ENCODE measurements around the gene MAPK1. TPM values are rescaled to one million over a fixed set of nuclear protein-coding genes. Genes with fewer than 3 reads are reported as not detected.
"Not testable (repeated sequence)": the region's sequence is repeated elsewhere in the genome, so short reads cannot be mapped to it uniquely, and the experiment has no call there.

The MAPK1 gene
- total RNA-seq, 1 donor: 46.3 TPM

DNA sequence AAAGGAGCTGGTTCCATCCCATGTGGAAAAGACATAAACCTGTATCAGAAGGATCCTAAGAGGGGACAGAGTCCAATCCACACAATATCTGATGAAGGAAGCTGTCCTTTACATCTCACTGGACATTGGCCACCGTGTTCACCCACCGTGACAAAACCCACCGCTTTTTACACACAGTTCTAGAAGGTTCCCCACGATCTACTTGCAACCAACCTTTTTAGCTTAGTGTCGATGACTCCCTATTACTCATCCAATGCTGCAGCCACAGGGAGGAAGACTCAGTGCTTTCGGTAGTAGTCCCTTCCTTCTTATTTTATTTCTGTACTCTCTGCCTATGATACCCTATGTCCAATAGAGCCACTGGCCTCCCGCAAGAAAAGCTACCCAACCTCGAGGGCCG lies 65.4 kb downstream of the MAPK1 start:
- Histone ChIP-seq H2AFZ (ENCODE audit: low read length) (no peak overlapping the region), H3K4me2 (ENCODE audit: insufficient read depth, low read length) (no peak overlapping the region), H3K4me1 (ENCODE audit: insufficient read depth, low read length) (no peaks in the 10 kb centered on the region), H3K36me3 (ENCODE audit: insufficient read depth, low read length) (peaks cover 75% of the 10 kb centered on the region), H3K27me3 (ENCODE audit: insufficient read depth, low read length) (no peaks in the 10 kb centered on the region), H3K79me2 (ENCODE audit: insufficient read depth, low read length) (peaks cover 69% of the 10 kb centered on the region), H3K9me3 (ENCODE audit: low read depth, low read length) (no peaks in the 10 kb centered on the region), H4K20me1 (ENCODE audit: insufficient read depth, low read length) (peaks cover 7% of the 10 kb centered on the region), H3K4me3 (ENCODE audit: insufficient read depth, low read length) (no peak overlapping the region), H3K27ac (ENCODE audit: low read depth, low read length) (no peak overlapping the region)
- TF ChIP-seq, protein P1, sequence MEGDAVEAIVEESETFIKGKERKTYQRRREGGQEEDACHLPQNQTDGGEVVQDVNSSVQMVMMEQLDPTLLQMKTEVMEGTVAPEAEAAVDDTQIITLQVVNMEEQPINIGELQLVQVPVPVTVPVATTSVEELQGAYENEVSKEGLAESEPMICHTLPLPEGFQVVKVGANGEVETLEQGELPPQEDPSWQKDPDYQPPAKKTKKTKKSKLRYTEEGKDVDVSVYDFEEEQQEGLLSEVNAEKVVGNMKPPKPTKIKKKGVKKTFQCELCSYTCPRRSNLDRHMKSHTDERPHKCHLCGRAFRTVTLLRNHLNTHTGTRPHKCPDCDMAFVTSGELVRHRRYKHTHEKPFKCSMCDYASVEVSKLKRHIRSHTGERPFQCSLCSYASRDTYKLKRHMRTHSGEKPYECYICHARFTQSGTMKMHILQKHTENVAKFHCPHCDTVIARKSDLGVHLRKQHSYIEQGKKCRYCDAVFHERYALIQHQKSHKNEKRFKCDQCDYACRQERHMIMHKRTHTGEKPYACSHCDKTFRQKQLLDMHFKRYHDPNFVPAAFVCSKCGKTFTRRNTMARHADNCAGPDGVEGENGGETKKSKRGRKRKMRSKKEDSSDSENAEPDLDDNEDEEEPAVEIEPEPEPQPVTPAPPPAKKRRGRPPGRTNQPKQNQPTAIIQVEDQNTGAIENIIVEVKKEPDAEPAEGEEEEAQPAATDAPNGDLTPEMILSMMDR (IDR thresholded peaks at IDR 0.05; ENCODE audit: extremely low read depth, low read depth, low read length): no peak
- DNase-seq (ENCODE audit: insufficient read length, low spot score, missing footprints): no peak

DNA sequence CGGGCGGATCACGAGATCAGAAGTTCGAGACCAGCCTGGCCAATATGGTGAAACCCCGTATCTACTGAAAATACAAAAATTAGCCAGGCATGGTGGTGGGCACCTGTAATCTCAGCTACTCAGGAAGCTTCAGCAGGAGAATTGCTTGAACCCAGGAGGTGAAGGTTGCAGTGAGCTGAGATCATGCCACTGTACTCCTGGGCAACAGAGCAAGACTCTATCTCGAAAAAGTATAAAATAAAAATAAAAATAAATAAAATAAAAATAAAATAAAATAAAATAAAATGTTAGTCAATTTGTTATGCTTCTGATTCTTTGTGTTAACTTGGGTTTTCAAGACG lies 66.2 kb downstream of the MAPK1 start:
- not testable (repeated sequence) for H3K4me1 ChIP-seq (ENCODE audit: insufficient read depth, low read length); H2AFZ ChIP-seq (ENCODE audit: low read length); DNase-seq (ENCODE audit: insufficient read length, low spot score, missing footprints); H3K9me3 ChIP-seq (ENCODE audit: low read depth, low read length); H4K20me1 ChIP-seq (ENCODE audit: insufficient read depth, low read length); H3K4me2 ChIP-seq (ENCODE audit: insufficient read depth, low read length); H3K27ac ChIP-seq (ENCODE audit: low read depth, low read length); H3K27me3 ChIP-seq (ENCODE audit: insufficient read depth, low read length); H3K4me3 ChIP-seq (ENCODE audit: insufficient read depth, low read length)
- Histone ChIP-seq H3K36me3 (ENCODE audit: insufficient read depth, low read length) (peaks cover 72% of the 10 kb centered on the region), H3K79me2 (ENCODE audit: insufficient read depth, low read length) (peaks cover 67% of the 10 kb centered on the region)

DNA sequence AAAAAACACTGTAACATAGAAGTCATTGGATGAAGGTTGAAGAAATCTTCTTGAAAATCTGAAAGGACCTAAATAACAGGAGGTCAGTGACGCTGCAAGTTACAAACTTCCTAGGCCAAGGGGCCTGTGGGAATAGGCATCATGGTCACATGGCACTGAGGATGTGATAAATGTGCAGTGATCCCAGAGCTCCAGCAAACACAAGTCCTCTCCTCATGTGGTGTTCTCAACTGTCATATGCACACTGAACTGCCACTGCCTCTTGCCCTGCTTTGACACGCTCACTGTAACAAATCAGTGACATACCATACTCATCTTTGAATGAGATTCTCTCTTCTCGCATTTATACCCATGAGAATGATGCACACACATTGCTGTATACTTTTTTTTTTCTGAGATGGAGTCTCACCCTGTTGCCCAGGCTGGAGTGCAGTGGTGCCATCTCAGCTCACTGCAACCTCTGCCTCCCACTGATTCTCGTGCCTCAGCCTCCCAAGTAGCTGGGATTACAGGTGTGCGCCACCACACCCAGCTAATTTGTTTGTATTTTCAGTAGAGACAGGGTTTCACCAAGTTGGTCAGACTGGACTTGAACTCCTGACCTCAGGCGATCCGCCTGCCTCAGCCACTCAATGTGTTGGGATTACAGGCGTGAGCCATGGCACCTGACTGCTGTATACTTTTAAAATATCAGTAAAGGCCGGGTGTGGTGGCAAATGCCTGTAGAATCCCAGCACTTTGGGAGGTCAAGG lies 66.7 kb downstream of the MAPK1 start:
- Histone ChIP-seq H3K9me3 (ENCODE audit: low read depth, low read length) (no peaks in the 10 kb centered on the region), H3K79me2 (ENCODE audit: insufficient read depth, low read length) (peaks cover 63% of the 10 kb centered on the region), H3K36me3 (ENCODE audit: insufficient read depth, low read length) (peaks cover 67% of the 10 kb centered on the region), H3K4me3 (ENCODE audit: insufficient read depth, low read length) (no peak overlapping the region), H3K27ac (ENCODE audit: low read depth, low read length) (no peak overlapping the region), H2AFZ (ENCODE audit: low read length) (no peak overlapping the region), H3K27me3 (ENCODE audit: insufficient read depth, low read length) (no peaks in the 10 kb centered on the region), H4K20me1 (ENCODE audit: insufficient read depth, low read length) (peaks cover 7% of the 10 kb centered on the region), H3K4me2 (ENCODE audit: insufficient read depth, low read length) (no peak overlapping the region), H3K4me1 (ENCODE audit: insufficient read depth, low read length) (no peaks in the 10 kb centered on the region)
- no peak for DNase-seq (ENCODE audit: insufficient read length, low spot score, missing footprints)
- TF ChIP-seq, protein P1 (IDR thresholded peaks at IDR 0.05; ENCODE audit: extremely low read depth, low read depth, low read length): no peak

- Histone ChIP-seq H3K4me1 (ENCODE audit: insufficient read depth, low read length) (no peaks in the 10 kb centered on the region), H3K36me3 (ENCODE audit: insufficient read depth, low read length) (peaks cover 45% of the 10 kb centered on the region), H3K4me2 (ENCODE audit: insufficient read depth, low read length) (no peak overlapping the region), H3K79me2 (ENCODE audit: insufficient read depth, low read length) (peaks cover 44% of the 10 kb centered on the region), H4K20me1 (ENCODE audit: insufficient read depth, low read length) (peaks cover 3% of the 10 kb centered on the region), H3K27me3 (ENCODE audit: insufficient read depth, low read length) (no peaks in the 10 kb centered on the region), H2AFZ (ENCODE audit: low read length) (no peak overlapping the region), H3K9me3 (ENCODE audit: low read depth, low read length) (no peaks in the 10 kb centered on the region), H3K4me3 (ENCODE audit: insufficient read depth, low read length) (no peak overlapping the region), H3K27ac (ENCODE audit: low read depth, low read length) (no peak overlapping the region)
- no peak for DNase-seq (ENCODE audit: insufficient read length, low spot score, missing footprints)
- TF ChIP-seq, protein P1 (IDR thresholded peaks at IDR 0.05; ENCODE audit: extremely low read depth, low read depth, low read length): no peak
Measured at GRCh38 chr22:21797444-21798221, 69.8 kb downstream of the MAPK1 start.
